Progenitor cell of endocrine pancreas (in vitro differentiated cells): ENCODE results near the gene SPRR5. TPM values are rescaled to one million over a fixed set of nuclear protein-coding genes. Genes with fewer than 3 reads are reported as not detected.

Experiments used
- DNase-seq: peaks from one replicate; pipeline ENCODE4 v3.0.0; 2021; ENCODE audit warnings: low spot score; ENCODE audit not compliant: unreplicated experiment
- H3K27ac Mint-ChIP-seq: 2 replicates; pipeline ENCODE4 v1.8.0; 2021; ENCODE audit warnings: mild to moderate bottlenecking, moderate library complexity, mixed read lengths
- H3K27me3 Mint-ChIP-seq: 2 replicates; pipeline ENCODE4 v1.8.0; 2021; ENCODE audit warnings: mixed read lengths
- H3K36me3 Mint-ChIP-seq: 2 replicates; pipeline ENCODE4 v1.8.0; 2022; ENCODE audit warnings: mixed read lengths; ENCODE audit not compliant: insufficient read depth
- H3K4me1 Mint-ChIP-seq: 2 replicates; pipeline ENCODE4 v1.8.0; 2021; ENCODE audit warnings: low read depth, mixed read lengths
- H3K4me3 Mint-ChIP-seq: 2 replicates; pipeline ENCODE4 v1.8.0; 2021; ENCODE audit warnings: low read depth, mild to moderate bottlenecking, moderate library complexity, mixed read lengths
- H3K9me3 Mint-ChIP-seq: 2 replicates; pipeline ENCODE4 v1.8.0; 2021; ENCODE audit warnings: low read depth, mixed read lengths
- total RNA-seq: library from RNA; stranded (reverse); gene quantifications from 2 replicates; pipeline ENCODE4 v1.2.1, GENCODE V29; 2021
- TF ChIP-seq, protein P1 (sequence below): fragments of 200-600 bp; sonication (generic); IDR thresholded peaks from one replicate; pipeline ENCODE4 v1.5.0; 2021; ENCODE audit warnings: antibody characterized with exemption, mild to moderate bottlenecking; ENCODE audit not compliant: unreplicated experiment

The SPRR5 gene
- total RNA-seq, 1 donor from 2014 or later: not detected

GRCh38 chr1:152904688-152905440 lies 42.1 kb upstream of the SPRR5 start:
- no peak for DNase-seq
- Mint-ChIP-seq H3K4me1 (no peaks in the 10 kb centered on the region), H3K27ac (no peak overlapping the region), H3K4me3 (no peak overlapping the region), H3K9me3 (peaks cover 35% of the 10 kb centered on the region), H3K36me3 (no peaks in the 10 kb centered on the region), H3K27me3 (no peaks in the 10 kb centered on the region)
- TF ChIP-seq, protein P1, sequence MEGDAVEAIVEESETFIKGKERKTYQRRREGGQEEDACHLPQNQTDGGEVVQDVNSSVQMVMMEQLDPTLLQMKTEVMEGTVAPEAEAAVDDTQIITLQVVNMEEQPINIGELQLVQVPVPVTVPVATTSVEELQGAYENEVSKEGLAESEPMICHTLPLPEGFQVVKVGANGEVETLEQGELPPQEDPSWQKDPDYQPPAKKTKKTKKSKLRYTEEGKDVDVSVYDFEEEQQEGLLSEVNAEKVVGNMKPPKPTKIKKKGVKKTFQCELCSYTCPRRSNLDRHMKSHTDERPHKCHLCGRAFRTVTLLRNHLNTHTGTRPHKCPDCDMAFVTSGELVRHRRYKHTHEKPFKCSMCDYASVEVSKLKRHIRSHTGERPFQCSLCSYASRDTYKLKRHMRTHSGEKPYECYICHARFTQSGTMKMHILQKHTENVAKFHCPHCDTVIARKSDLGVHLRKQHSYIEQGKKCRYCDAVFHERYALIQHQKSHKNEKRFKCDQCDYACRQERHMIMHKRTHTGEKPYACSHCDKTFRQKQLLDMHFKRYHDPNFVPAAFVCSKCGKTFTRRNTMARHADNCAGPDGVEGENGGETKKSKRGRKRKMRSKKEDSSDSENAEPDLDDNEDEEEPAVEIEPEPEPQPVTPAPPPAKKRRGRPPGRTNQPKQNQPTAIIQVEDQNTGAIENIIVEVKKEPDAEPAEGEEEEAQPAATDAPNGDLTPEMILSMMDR: no peak

GRCh38 chr1:152906023-152906565 lies 40.9 kb upstream of the SPRR5 start:
- H3K36me3 Mint-ChIP-seq: no peaks in the 10 kb centered on the region
- no peak overlapping the region for H3K4me3 Mint-ChIP-seq
- no peaks in the 10 kb centered on the region for H3K4me1 Mint-ChIP-seq
- peaks cover 28% of the 10 kb centered on the region for H3K9me3 Mint-ChIP-seq
- DNase-seq: no peak
- no peak overlapping the region for H3K27ac Mint-ChIP-seq
- H3K27me3 Mint-ChIP-seq: no peaks in the 10 kb centered on the region
- TF ChIP-seq, protein P1: no peak

DNA sequence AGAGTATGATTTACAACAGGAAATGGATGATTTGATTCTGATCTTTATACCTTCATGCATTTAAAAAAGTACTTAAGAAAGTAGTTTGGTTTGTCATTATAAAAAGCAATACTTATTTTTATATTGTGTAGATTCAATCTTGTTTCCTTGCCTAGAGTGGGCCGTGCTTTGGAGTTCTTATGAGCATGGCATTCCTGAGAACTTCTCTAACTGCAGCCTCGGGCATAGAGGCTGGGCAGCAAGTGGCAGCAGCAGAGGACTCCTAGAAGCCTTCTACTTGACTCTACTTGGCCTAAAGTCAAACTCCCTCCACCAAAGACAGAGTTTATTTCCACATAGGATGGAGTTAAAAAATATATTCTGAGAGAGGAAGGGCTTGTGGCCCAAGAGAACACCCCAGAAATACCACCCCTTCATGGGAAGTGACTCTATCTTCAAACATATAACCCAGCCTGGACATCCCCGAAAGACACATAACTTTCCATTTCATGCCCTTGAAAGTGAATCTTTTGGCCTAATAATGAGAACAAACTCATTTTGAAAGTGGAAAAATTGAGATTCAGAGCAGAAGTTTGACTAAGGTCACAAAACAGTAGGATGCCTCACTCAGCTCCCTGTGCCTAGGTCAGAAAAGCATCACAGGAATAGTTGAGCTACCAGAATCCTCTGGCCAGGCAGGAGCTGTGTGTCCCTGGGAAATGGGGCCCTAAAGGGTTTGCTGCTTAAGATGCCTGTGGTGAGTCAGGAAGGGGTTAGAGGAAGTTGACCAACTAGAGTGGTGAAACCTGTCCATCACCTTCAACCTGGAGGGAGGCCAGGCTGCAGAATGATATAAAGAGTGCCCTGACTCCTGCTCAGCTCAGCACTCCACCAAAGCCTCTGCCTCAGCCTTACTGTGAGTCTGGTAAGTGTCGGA lies 39.1 kb upstream of the SPRR5 start, which contains the start of gene IVL:
TSS of gene IVL (plus strand) at position 861 of the 916 bp plus-strand sequence. CDS start 1,252 bp downstream, outside the sequence.
- DNase-seq: no peak
- Mint-ChIP-seq H3K4me3 (no peak within 1 kb of the TSS), H3K27ac (no peak within 1 kb of the TSS), H3K4me1 (no peaks in the 10 kb centered on the region), H3K9me3 (peaks cover 36% of the 10 kb centered on the region), H3K36me3 (no peaks in the 10 kb centered on the region), H3K27me3 (peaks cover 2% of the 10 kb centered on the region)
- TF ChIP-seq, protein P1: no peak

DNA sequence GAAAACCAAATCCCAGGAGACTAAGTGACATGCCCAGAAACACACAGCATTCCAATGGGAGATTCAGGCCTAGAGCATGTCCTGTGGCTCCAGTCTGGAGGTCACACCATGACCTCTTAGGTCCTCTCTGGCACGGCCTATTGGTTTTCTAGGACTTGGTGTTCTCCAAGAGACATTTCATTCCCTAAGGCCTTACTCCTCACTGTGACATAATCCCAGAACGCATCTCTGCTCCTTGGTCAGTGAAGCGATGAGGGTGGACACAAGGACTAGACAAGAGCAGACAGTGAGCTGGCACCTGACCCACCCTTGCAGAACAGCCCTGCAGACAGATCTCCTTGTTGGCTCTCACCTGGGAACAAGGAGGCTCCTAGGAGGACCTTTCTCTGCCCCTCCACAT lies 37.8 kb upstream of the SPRR5 start:
- no peak for DNase-seq
- no peaks in the 10 kb centered on the region for H3K36me3 Mint-ChIP-seq
- peaks cover 3% of the 10 kb centered on the region for H3K27me3 Mint-ChIP-seq
- H3K4me3 Mint-ChIP-seq: no peak overlapping the region
- TF ChIP-seq, protein P1: no peak
- H3K9me3 Mint-ChIP-seq: peaks cover 38% of the 10 kb centered on the region
- no peaks in the 10 kb centered on the region for H3K4me1 Mint-ChIP-seq
- no peak overlapping the region for H3K27ac Mint-ChIP-seq

- peaks cover 30% of the 10 kb centered on the region for H3K9me3 Mint-ChIP-seq
- H3K4me3 Mint-ChIP-seq: no peak overlapping the region
- H3K27ac Mint-ChIP-seq: no peak overlapping the region
These were observed 34.5 kb upstream of the SPRR5 start for GRCh38 chr1:152912471-152912870.

More at GRCh38 chr1:152912471-152912870, 34.5 kb upstream of the SPRR5 start:
- TF ChIP-seq, protein P1: no peak
- Mint-ChIP-seq H3K27me3 (peaks cover 3% of the 10 kb centered on the region), H3K4me1 (no peaks in the 10 kb centered on the region), H3K36me3 (no peaks in the 10 kb centered on the region)
- no peak for DNase-seq
